Measurements from ENCODE around the gene NIPAL3.

- TF ChIP-seq POLR2A (IDR thresholded peaks at IDR 0.05) (no peak), CTCF (IDR thresholded peaks at IDR 0.05) (no peak)
Observed at GRCh38 chr1:24393892-24394291, 21.7 kb upstream of the NIPAL3 start.

All from testis (tissue), 2 donors.